DMS53 treated with DMSO at 0.1 percent for 48 hours (cell line): ENCODE measurements around the gene AMDHD1.
"Not testable (repeated sequence)": the region's sequence is repeated elsewhere in the genome, so short reads cannot be mapped to it uniquely, and the experiment has no call there.

Experiments used
- DNase-seq: peaks from one replicate; lab custom pipeline; 2025; ENCODE audit not compliant: unreplicated experiment; lab: John Stamatoyannopoulos, UW

The AMDHD1 gene

DNA sequence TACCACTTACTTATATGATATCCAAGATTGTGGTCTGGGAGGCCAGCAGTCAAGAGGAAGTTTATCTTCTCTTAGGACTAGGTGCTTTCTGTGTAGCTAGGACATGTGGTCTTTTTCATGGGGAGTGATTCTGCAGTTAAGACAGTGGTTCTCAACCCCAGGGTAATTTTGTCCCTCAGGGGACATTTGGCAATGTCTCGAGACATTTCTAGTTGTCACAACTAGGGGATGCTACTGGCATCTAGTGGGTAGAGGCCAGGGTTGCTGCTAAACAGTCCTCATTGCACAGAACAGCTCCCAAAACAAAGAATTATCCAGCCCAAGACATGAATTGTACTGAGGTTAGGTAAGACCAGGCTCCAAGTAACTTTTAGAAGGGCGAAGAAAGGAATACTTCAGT is 20.0 kb downstream of the AMDHD1 start:
- DNase-seq, result no peak

DNA sequence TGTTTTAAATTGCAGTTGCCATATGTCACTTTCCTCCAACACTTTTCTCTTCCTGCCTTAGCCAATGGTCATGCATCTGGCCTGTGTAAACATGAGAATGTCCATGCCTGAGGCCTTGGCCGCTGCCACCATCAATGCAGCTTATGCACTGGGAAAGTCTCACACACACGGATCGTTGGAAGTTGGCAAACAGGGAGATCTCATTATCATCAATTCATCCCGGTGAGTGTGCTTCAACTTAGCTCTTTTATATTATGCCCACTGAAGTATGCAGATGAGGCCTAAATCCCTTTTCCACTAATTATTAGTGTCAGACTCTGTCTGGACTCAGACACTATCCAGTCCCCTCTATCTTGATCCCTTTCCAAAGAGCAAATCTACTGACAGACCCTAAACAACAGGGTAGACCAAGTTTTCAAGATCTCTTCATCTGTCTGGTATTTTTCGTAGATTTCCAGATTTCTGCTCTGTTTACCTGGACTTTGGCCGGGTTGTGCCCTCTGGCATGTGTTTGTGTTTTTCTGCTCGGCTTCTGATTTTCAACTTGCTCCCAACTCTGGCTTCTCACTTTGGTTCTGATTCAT is 23.2 kb downstream of the AMDHD1 start:
- no peak for DNase-seq

DNA sequence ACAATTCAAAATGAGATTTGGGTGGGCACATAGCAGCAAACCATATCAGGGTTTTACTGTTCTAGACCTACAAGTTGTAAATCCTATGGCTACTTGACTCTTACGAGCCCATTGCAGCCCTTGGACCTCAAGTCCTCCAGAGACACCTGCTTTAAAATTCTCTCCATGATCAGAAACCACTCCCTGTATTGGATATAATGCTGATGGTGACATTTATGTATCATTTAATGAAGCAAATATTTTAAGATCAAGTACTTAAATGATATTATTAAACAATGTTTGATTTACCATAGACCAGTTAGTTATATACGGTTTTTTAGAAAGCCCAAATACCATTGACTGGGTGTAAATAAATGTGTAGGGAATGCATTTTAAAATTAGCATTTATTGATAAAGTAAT is 24.2 kb downstream of the AMDHD1 start:
- no peak for DNase-seq

- DNase-seq, result not testable (repeated sequence)
Observed at GRCh38 chr12:95969116-95969515, 26.0 kb downstream of the AMDHD1 start.

DNA sequence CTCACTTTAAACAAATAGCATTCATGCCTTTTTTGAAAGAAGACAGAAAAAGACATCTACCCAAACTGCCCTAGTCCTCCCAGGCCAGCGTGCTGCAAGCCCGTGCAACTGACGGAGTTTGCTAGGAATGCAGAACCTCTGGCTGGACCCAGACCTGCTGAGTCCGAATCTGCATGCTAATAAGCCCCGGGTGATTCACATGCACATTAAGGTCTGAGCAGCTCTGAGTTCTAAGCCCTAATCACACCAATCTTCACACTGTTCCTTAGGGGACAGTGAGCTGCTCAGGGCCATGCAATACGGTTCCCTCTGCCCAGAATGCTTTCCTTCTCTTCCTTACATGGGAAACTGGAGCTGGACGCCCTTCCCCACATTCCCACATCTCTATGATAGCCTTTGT is 27.8 kb downstream of the AMDHD1 start:
- DNase-seq, result no peak

GRCh38 chr12:95972832-95973456 is 29.8 kb downstream of the AMDHD1 start:
- DNase-seq, result no peak

DNA sequence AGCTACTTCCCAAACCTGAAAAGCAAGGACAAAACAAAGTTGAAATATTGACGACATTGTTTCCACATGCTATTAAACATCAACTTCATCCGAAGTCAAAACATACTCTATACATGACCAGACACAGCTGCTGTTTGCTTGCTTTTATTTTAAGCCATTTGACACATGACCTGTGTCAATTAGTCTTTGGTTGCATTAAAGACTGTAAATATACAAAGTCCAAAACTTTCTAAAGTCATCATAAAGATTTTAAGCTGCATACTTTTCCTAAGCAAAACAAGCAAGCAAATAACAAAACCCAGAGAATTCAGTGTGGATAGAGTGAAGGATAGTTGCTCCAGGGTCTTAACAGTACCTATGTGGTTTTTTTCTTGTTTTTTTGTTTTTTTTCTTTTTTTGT is 31.2 kb downstream of the AMDHD1 start:
- DNase-seq, result no peak

- no peak for DNase-seq
Observed at GRCh38 chr12:95975491-95975890, 32.4 kb downstream of the AMDHD1 start.

DNA sequence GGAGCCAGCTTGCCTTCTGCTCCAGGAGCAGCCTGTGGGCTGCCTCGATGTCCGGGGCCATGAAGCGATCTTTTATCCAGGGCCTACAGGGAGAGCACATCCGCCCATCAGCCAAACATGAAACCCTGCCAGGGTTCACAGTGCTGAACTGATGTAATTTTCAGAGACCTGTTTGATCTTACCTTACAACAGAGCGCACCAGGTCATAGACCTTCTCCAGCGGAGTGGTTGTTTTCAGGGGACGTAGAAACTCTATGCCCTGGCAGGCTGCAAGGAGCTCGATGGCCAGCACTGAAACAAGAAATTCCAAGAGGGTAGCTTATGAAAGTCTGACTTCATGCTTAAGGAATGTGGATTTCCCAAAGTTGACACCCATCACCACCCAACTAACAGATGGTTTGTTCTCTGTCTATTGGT is 33.3 kb downstream of the AMDHD1 start:
- DNase-seq, result no peak

- DNase-seq, result no peak
Observed at GRCh38 chr12:95977764-95978305, 34.7 kb downstream of the AMDHD1 start.

DNA sequence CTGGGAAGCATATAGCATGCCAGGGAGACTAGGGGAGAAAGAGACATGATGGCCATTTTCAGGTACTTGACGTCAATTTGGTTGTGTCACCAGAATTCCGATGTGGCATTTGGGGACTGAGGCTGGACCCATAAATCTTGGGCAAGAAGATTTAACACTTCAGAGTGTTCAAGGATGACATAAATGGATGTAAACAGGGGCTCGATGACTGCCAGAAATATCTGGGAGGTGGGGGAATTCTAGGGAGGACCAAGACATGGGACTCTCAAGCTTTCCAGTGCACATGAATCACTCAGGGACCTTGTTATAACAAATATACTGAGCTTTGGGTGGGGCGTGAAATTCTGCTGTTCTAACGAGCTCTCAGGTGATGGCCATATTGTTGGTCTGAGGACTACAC is 35.2 kb downstream of the AMDHD1 start:
- DNase-seq, result no peak

DNA sequence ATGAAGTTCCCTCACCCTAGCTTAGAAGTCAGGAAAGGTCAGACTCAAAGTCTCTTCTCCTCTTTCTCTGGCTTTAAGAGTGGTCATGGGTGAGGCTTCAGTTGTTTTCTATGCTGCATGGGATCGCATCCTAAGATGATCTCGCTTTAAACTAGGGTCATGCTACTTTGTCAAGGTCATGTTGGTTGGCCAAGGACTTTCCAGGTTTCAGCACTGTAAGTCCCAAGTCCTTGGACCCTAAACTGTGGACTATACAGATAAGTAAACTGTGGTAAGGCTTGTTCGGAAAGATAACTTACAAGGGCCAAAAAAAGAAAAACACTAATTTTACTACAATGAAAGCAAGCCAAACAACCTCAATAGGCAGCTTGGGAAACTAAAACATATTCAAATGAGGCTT is 35.6 kb downstream of the AMDHD1 start:
- DNase-seq, result no peak

DNA sequence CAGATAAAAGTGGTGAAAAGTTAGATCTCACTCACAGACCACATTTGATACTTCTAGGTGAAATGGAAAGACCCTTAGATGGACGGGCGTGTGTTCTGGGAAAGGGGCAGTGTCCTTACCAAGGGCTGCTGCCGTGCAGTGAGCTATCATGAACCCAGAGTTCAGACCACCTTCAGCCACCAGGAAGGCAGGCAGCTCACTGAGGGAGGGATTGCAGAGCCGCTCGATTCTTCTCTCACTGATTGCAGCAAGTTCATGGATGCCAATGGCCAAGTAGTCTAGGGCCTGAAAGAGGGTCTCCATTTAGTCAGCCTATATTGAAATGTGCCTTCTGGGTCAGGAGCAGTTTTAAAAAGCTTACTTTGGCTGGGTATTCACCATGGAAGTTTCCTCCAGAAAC is 37.3 kb downstream of the AMDHD1 start:
- no peak for DNase-seq

- DNase-seq, result no peak
Observed at GRCh38 chr12:95982602-95983001, 39.5 kb downstream of the AMDHD1 start.

- DNase-seq, result no peak
Observed at GRCh38 chr12:95984682-95985081, 41.6 kb downstream of the AMDHD1 start.

DNA sequence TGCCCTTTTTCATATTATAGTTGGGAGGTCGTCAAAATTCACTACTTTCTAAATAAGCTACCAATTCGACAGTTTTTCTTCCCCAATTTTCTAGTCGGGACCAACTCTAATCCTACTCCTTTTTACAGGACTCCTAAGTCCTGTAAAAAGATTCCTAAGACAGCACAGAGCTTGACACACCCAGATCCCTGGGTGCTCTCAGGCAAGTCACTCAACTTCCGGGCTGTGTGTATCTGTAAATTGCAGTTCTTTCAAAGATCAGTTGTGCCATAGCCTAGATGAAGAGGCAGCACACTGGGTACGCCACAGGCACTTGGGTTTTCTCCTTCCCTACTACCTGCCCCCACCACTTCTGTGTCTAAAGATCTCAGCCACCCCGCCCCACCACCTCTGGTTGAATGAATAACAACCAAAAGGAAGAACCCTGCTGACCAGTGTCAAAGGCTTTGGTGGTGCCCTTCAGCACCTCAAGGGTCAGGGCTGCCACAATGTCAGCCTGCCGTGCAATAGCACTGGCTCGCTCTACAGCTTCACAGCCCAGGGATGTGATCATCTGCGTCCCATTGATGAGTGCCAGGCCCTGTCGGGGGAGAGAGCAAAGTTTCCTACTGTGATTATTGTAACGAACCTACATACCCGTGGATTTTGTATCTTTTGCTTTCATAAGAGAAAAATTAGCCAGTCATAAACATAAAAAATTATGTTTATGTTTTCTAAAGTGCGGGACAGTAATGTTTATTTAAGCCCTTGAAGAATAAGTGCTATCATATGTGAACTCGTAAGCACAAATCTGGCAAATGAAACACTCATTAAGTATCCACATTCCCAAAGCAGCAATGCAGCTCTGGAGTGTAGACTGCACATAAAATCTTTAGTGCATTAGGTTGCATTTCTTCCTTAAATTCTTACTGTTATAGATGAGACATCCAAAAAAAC is 43.8 kb downstream of the AMDHD1 start:
- no peak for DNase-seq

- DNase-seq, result no peak
Observed at GRCh38 chr12:95988506-95989275, 45.6 kb downstream of the AMDHD1 start.

- DNase-seq, result no peak
Observed at GRCh38 chr12:95989504-95990123, 46.5 kb downstream of the AMDHD1 start.

- no peak for DNase-seq
Observed at GRCh38 chr12:95990136-95990535, 47.0 kb downstream of the AMDHD1 start.

DNA sequence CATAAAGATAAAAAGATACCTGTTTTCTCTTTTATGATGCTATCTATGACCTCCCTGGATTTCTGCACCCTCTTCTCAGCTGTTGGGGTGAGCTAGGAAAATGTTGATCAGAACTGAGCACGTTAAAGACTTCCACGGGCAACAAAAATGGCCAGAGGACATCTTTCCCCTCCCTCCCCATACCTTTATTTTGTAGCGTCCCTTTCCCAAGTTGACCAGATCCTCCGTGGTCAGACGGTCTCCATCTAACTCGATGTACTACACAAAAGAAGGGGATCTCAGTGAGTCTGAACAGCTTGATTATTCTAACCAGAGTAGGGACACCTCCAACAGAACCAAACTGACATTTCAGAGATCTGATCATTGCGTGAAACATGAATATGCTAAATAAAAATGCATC is 50.8 kb downstream of the AMDHD1 start:
- DNase-seq, result no peak

GRCh38 chr12:95994476-95994875 is 51.3 kb downstream of the AMDHD1 start:
- DNase-seq, result no peak
